MCF 10A (cell line): ENCODE measurements around the gene GIT1. TPM values are rescaled to one million over a fixed set of nuclear protein-coding genes. Genes with fewer than 3 reads are reported as not detected.

Experiments used
- BruUV-seq: library from RNA; stranded (reverse); fragments of 400-500 nt; replicated peaks from 2 replicates; lab custom pipeline; 2021; lab: Mats Ljungman, UMichigan
- CTCF ChIA-PET: fragments of 300-600 bp; sonication (Branson Sonifier 250); formaldehyde crosslinking; extraction: SDS; loops from one replicate; lab custom pipeline; 2021; ENCODE audit warnings: antibody characterized with exemption, inconsistent platforms; lab: Yijun Ruan, JAX
- POLR2A ChIA-PET: fragments of 300-600, 350-650 bp; sonication (Branson Sonifier 250); formaldehyde crosslinking; extraction: SDS; loops from one replicate; lab custom pipeline; 2020; ENCODE audit warnings: antibody characterized with exemption, inconsistent platforms; lab: Yijun Ruan, JAX
- DNase-seq: peaks from one replicate; pipeline ENCODE4 v3.0.0-alpha.2; 2018; ENCODE audit not compliant: unreplicated experiment
- H3K27ac Mint-ChIP-seq: one replicate; pipeline ENCODE4 v1.8.0; 2022; ENCODE audit warnings: mild to moderate bottlenecking, low read depth, mixed read lengths; ENCODE audit not compliant: unreplicated experiment
- H3K27me3 Mint-ChIP-seq: one replicate; pipeline ENCODE4 v1.8.0; 2022; ENCODE audit warnings: mixed read lengths; ENCODE audit not compliant: insufficient read depth, unreplicated experiment
- H3K36me3 Mint-ChIP-seq: one replicate; pipeline ENCODE4 v1.8.0; 2022; ENCODE audit warnings: mild to moderate bottlenecking, moderate library complexity, mixed read lengths; ENCODE audit not compliant: insufficient read depth, unreplicated experiment
- H3K4me1 Mint-ChIP-seq: one replicate; pipeline ENCODE4 v1.8.0; 2022; ENCODE audit warnings: mixed read lengths; ENCODE audit not compliant: insufficient read depth, unreplicated experiment
- H3K4me3 Mint-ChIP-seq: one replicate; pipeline ENCODE4 v1.8.0; 2022; ENCODE audit warnings: mild to moderate bottlenecking, moderate library complexity, mixed read lengths; ENCODE audit not compliant: unreplicated experiment
- H3K9me3 Mint-ChIP-seq: one replicate; pipeline ENCODE4 v1.8.0; 2022; ENCODE audit warnings: mixed read lengths; ENCODE audit not compliant: unreplicated experiment
- CTCF ChIP-seq: fragments of 200-600 bp; IDR thresholded peaks from one replicate; pipeline ENCODE4 v1.8.0; 2022; ENCODE audit warnings: antibody characterized with exemption, mild to moderate bottlenecking; ENCODE audit not compliant: unreplicated experiment
- intact Hi-C: fragments of 100-400 bp; cut with micrococcal nuclease; formaldehyde crosslinking; loops from 2 replicates; pipeline ENCODE4 v1.14.1; 2022
- total RNA-seq: library from RNA; stranded (reverse); gene quantifications from 2 replicates; pipeline ENCODE4 v1.2.3, GENCODE V29; 2022

Gene GIT1
- total RNA-seq, 1 experiment from 2014 or later = 49.0 TPM

GRCh38 chr17:29533976-29534375 lies 55.5 kb downstream of the GIT1 start:
- BruUV-seq = no TSS peak
- ChIA-PET CTCF (interaction anchor here (0.6 to 5.1 kb wide), 7 partner anchors 9 to 538 kb away, joined by 3 to 52 read pairs (median 3); no protein-coding TSS in a partner anchor), POLR2A (interaction anchor here (0.6 to 0.9 kb wide), 3 partner anchors 10 to 428 kb away, joined by 3 to 4 read pairs (median 4); no protein-coding TSS in a partner anchor)
- intact Hi-C loops = no loop called here
- Mint-ChIP-seq H3K36me3 (peaks cover 86% of the 10 kb centered on the region), H3K4me1 (no peaks in the 10 kb centered on the region), H3K4me3 (no peak overlapping the region), H3K27me3 (no peaks in the 10 kb centered on the region), H3K27ac (no peak overlapping the region), H3K9me3 (no peaks in the 10 kb centered on the region)
- TF ChIP-seq CTCF = no peak
- no peak for DNase-seq

- H3K4me3 Mint-ChIP-seq = no peak overlapping the region
- no peaks in the 10 kb centered on the region for H3K4me1 Mint-ChIP-seq
- peaks cover 82% of the 10 kb centered on the region for H3K36me3 Mint-ChIP-seq
- DNase-seq = no peak
- no peak overlapping the region for H3K27ac Mint-ChIP-seq
- ChIA-PET POLR2A (no interaction called here), CTCF (interaction anchor here (0.6 to 1.2 kb wide), 3 partner anchors 46 to 156 kb away, joined by 3 to 9 read pairs (median 5); no protein-coding TSS in a partner anchor)
- TF ChIP-seq CTCF = no peak
- no TSS peak for BruUV-seq
- no peaks in the 10 kb centered on the region for H3K9me3 Mint-ChIP-seq
- intact Hi-C loops = no loop called here
- H3K27me3 Mint-ChIP-seq = no peaks in the 10 kb centered on the region
These were observed 63.1 kb downstream of the GIT1 start for GRCh38 chr17:29526322-29526721.

GRCh38 chr17:29524692-29525091 lies 64.8 kb downstream of the GIT1 start:
- Mint-ChIP-seq H3K4me1 (no peaks in the 10 kb centered on the region), H3K27me3 (no peaks in the 10 kb centered on the region), H3K4me3 (no peak overlapping the region), H3K9me3 (no peaks in the 10 kb centered on the region), H3K27ac (no peak overlapping the region), H3K36me3 (peaks cover 74% of the 10 kb centered on the region)
- DNase-seq = no peak
- POLR2A ChIA-PET = interaction anchor here (0.6 kb wide), 2 partner anchors 10 to 134 kb away, joined by 3 read pairs; partner anchors contain the start of gene TAOK1
- CTCF ChIA-PET = interaction anchor here (0.7 to 2.8 kb wide), 2 partner anchors 155 to 230 kb away, joined by 5 to 12 read pairs; no protein-coding TSS in a partner anchor
- intact Hi-C loops = no loop called here
- BruUV-seq = no TSS peak
- no peak for TF ChIP-seq CTCF

Other genes starting within 250 kb of the GIT1 start
- 68.7 and 84.2 TPM in 2 replicates for gene TAOK1, start 199.3 kb downstream of the GIT1 start, total RNA-seq
- gene ABHD15, start 22.6 kb downstream of the GIT1 start, total RNA-seq = 2.8 and 4.9 TPM in 2 replicates
- gene TP53I13, start 20.9 kb downstream of the GIT1 start, total RNA-seq = 29.6 and 34.5 TPM in 2 replicates
- gene ANKRD13B, start 3.5 kb upstream of the GIT1 start, total RNA-seq = 14.4 and 17.9 TPM in 2 replicates
- gene CORO6, start 33.3 kb upstream of the GIT1 start, total RNA-seq = 1.4 and 1.6 TPM in 2 replicates